HG03442 (cell line): ENCODE measurements around the gene SRRM2.

Experiments
- ATAC-seq: cut with Tn5 transposase; IDR thresholded peaks from one replicate; pipeline ENCODE4 v1.9.1; 2021; ENCODE audit warnings: mild to moderate bottlenecking, moderate library complexity; ENCODE audit not compliant: unreplicated experiment

SRRM2 gene

DNA sequence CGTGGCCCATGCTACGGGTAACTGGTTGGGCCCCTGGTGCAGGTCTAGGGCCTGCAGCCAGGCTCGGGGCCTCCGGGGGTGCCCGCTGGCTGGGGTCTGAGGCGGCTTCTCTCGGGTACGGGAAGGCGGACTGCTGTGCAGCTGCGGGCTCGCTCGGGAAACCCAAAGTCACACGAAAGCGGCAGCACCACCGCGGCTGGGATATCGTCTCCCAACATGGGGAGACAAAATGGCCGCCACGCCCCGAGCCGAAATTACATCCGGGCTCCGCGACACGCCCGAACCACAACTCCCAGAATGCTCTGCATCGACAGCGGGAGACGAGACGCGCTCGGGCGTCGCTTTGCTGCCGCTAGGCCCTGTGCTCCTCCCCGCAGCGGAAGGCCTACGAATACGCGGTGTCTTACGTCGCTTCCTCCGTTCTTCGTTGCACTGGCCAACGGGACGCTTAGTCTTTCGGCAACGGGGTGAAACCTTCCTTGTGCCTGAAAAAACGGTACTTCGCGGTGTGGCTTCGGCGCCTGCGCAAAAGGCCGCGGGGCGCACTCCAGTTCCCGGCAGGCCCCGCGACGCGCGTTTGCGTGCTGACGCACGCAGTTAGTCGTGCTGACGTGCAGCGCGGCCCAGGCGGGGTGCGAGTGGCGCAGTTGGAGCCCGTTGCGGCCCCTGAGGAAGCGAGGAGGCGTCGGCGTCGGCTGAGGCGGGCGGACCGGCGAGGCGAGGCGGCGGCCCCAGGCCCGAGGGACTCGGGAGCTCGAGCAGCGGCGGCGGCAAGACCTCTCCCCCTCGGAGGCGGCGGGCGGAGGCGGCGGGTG, at the start of gene SRRM2:
SRRM2 (plus strand) TSS at position 604 of the 815 bp plus-strand sequence. CDS start 3,727 bp downstream, outside the sequence.
- ATAC-seq, result peak; percentile 82

DNA sequence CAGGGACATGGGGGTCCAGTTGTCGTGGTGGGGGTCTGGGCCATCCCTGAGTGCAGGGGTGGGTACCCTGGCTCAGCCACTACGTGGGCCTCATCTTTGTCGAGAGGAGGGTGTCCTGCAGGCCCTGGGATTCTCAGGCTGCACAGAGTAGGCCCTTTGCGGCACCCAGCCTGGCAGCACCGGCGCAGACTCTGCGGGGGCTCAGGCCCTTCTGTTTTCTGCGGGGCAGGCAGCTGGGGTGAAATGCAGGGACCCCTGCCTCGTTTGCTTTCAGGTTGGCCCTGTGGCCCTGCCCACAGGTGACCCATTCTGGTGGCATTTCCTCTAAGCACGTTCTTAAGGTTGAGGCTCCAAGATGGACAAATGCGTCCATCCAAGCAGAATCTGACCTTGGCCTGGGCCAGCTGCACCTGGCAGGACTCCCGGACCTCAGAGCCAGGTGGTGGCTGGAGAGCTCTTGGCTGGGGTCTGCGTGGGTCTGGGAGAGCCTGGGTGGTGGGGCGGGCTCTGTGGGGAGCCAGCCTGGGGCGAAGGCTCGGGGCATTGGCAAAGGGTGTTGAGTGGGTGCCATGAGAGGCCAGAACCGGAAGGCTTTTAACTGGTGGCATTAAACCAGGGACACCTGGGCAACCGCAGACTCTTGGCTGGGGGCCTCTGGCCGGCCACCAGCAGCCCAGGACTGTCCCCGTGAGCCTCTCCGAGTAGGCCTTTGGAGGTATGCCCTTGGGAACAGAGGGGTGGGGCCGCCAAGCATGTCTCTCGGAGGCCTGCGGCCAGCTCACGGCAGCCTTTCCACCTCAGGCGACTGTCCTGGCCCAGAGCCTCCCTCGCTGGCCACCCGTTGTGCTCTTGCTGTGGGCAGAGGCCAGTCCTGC, 49.3 kb upstream of the SRRM2 start:
- ATAC-seq, result no peak

DNA sequence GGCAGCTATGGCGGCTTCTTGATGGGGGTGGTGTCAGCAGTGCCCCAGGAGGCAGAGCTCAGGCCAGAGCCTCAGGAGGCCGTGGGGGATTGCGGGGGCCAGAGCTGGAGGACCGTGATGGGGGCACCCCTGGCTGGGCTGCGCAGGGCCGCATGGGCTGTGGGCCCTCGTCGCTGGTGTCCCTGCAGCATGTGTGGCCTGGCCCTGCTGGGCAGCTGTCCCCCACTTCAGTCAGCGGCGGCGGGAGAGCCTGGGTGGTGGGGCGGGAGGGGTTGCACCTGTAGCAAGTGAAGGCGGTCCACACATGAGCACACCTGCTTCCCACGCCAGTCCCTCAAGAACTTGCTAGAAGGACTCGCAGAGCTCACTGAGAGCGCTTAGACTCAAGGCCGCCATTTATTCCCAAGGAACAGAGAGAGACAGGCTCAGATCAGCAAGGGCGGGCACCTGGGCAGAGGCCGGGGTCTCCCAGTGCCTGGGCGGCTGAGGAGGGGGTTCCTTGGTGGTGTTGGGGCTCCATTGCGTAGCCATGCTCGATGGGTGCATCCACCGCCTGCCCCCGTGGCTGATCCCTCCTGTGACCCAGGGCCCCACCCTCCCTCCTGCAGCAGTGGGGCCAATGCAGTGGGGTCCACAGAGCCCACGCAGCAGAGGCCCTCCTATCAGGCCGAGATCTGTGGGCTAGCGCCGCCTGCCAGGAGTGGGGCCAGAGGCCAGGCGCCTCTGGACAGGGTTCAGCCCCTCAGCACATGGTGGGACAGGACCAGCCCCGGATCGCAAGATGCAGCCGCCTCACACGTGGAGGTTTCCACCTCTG, 48.1 kb upstream of the SRRM2 start:
- no peak for ATAC-seq

DNA sequence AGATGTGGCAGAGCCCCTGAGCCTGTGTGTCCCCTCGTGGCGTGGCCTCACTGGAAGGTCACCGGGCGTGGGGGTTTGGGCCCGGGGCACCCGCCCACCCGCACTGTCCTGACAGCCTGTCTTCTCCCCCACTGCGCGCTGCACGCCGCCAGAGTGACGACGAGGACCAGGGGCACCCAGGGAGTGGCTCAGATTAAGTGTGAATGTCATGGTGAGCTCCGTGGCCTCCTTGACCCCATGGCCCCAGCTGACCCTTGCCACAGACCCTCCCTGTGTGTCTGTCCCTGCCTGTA, 47.5 kb upstream of the SRRM2 start:
- ATAC-seq, result no peak

DNA sequence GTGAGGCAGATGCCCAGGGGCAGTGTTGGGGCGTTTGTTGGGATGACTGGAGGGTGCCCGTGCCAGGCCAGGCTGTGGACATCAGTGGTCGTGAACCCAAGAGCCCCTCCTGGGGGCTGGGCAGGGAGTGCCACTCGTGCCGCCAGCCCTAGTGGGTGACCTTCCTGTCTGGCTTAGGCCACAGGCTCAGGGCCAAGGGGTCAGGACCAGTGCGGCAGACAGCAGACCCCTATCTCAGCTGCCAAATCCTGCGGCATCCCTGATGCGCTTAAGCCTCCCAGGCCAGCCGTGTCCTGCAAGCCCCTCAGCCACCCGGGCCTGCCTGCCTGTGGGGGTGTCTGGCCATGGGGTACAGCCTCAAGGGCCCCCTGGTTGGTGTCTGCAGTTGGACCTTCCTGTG, 47.1 kb upstream of the SRRM2 start:
- ATAC-seq, result no peak

DNA sequence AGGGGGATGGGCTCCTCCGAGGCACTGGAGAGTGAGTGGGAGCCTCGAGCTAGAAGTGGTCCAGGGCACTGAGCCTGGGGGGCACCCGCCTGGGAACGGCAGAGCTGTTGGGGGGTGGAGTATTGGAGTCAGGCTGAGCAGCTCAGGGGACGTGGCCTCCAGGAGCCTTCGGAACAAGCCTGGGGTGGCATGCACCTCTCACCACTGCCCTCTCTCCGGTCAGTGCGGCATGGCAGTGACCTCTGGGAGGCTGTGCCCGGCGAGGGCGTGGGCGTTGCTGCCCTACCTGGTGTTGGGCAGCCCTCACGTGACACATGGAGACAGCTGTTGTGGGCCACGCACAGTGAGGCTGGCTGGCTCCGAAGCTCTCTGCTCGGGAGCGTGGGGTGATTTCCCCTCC, 46.4 kb upstream of the SRRM2 start:
- ATAC-seq, result no peak

DNA sequence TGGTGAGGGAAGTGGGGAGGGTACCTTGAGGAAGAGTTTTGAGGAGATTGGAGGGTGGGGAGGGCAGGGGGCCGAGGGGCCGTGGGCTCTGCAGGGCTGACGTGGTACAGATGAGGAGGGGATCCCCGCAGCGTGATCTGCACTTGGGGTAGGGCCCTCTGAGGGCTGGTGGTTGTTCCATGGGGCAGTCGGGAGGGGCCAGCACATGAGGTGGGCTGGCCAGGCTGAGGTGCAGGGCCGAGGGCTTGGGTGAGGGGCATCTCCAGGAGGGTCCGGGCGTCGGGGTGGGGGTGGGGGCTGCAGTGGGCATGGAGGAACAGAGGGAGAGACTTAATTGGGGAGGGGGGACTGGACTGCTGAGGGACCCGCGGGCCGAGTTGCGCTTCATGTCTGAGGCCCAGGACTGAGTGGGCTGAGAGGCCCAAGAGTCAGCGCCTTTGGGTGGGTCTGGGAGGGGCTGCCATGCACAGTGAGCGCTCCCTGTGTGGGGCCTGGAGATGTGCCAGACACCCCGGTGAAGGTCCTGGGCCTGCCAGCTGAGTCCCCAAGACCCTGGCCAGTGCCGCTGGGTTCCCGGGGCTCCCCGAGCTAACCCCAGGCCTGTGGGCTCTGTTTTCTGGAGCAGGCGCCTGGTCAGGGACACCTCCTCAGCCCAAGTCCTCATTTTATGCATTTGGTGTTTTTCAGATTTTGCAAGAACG, 45.7 kb upstream of the SRRM2 start:
- ATAC-seq, result no peak

DNA sequence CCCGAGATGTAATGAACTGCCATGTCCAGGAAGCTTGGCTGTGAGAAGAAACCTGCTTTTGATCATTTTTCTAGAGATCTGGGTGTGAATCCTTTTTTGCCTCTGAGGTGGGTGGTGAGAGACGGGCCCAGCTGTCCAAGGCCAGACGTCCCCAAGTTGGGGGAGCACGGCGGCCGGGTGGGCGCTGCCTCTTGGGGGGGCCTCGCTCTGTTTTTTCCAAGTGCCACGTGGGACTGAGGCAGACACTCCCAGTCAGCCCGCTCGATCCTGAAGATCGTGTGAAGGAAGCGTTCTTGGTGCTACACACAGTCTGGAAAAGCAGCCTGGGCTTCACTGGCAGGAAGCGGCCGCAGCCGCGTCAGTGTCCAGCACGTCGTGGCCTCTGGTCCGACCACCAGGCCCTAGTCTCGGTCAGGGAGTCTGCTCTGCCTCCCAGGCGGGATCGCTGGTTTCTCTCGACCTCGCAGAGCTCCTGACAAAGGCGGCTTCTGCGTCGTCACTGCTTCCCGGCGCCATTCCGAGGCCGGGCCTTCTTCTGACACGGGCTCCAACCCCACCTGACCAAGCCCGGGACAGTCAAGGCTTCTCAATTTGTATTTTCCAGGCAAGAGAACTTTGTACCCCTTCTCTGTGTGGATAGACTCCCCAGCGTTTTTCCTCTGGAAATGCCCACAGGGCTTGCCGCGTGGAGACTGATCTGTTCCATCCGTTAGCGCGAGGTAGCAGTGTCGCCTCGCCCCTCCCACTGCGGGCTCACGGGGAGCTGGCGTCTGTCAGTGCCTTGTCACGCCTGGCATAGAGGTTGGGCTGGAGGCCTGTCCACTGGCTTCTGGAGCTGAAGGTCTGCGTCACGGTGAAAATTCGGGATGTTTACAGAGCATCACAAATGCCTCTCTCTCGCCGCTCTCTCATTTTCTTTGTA, 44.8 kb upstream of the SRRM2 start:
- ATAC-seq, result no peak

DNA sequence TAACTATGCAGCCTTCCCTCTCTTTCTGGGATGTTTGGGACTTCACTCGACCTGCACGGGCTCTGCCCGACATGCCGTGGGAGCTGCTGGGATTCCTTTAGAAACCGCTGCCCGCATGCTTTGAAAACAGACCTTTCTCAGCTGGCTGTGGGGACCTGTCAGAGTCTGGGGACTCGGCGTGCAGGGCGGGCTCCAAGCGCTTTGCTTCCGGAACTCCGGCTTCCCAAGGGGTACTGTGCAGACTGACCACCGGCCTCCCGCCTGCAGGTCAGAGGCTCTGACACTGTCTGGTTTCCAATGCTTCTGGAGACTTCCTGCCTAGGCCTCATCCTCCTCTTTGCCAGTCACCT, 44.2 kb upstream of the SRRM2 start:
- no peak for ATAC-seq

DNA sequence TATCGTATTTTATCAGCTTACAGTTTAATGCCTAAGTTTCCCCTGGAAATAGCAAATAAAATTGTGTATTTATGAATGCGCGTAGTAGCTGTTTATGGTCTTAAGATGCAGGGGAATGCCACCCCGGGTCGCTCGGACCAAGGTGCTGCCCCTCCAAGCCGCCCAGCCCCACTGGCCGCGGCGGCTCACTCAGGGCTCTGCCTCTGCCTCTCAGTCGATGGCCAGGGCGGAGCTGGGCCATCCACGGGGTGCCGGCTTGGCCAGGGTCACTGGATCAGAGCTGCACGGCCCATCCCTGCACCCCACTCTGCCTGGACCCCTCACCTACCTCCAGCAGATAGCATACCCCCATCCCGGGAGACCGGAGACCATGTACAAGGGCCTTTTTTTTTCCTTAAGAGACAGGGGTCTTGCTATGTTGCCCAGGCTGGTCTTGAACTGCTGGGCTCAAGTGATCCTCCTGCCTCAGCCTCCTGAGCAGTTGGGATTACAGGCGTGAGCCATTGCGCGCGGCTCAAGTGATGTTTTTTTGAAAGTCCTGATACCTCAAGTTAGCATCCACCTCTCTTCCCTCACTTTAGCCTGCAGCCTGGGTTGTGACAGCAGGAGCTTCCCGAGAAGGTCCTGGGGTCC, 43.4 kb upstream of the SRRM2 start:
- no peak for ATAC-seq

DNA sequence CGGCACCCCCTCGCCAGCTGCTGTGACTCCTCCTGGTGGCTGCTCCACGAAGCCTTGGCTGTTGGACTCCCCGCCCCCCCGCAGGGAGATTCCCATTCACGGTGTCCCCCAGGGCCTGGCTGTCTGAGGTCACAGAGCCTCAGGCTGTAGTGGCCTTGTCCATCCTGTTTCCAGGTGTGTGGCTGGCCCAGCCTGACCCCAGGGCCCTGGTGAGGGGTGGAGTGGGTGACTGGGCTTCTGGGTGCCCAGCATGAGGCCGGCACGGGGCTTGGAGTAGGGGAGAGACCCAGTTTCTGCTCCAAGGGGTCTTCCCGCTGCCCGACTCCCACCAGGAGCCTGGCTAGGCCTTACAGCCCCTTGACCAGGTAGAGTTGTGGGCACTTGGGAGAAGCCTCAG, 42.9 kb upstream of the SRRM2 start:
- ATAC-seq, result no peak

DNA sequence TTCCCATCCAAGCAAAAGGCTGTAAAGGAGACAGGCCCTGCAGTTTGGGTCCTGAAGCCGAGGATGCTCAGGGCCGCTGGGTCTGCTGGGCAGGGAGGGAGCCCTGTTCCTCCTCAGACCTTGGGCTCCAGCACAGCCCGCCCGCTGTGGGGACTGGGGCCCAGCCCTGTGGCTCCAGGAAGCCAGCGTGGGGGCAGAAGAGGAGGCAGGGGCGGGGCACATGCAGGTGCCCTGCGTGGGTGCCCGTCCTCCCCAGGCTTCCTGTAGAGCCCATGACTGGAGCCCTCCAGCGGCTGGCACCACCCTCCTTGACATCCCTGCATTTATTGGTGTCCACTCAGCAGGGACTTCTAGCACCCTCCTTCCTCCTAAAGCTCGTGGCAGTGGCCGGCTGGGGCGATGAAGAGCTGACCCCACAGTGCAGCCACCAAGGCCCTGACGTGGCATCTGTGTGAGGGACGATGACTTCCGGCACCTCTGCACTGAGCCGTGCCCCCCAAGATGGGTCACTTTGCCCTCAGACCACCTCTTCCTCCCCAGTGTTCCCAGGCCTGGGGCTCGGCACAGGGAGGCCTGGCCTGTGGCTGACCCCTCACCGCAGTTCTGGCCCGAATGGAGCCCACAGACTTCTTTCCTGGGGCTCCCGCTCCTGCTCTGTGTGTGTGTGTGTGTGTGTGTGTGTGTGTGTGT, 42.3 kb upstream of the SRRM2 start:
- ATAC-seq, result no peak

DNA sequence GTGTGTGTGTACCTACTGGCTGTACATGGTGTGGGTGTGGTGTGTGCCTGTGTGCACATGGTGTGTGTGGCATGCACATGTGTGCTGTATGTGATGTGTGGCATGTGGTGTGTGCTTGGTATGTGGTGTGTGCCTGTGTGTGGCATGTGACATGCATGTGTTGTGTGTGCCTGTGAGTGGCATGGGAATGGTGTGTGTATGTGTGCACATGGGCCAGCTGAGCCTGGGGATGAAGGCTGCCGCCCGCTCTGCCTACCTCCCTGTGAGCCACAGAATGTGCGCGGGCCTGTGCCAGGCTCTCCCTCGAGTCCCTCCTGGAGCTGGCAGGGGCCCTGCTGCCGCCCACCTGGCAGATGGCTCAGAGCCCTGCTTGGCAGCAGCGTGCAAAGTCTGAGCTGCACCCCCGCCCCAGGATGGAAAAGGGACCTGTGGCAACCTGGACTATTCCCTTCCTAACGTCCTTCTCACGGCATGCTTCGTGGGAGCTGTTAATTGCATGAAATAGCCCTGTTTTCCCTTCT, 41.7 kb upstream of the SRRM2 start:
- ATAC-seq, result no peak

DNA sequence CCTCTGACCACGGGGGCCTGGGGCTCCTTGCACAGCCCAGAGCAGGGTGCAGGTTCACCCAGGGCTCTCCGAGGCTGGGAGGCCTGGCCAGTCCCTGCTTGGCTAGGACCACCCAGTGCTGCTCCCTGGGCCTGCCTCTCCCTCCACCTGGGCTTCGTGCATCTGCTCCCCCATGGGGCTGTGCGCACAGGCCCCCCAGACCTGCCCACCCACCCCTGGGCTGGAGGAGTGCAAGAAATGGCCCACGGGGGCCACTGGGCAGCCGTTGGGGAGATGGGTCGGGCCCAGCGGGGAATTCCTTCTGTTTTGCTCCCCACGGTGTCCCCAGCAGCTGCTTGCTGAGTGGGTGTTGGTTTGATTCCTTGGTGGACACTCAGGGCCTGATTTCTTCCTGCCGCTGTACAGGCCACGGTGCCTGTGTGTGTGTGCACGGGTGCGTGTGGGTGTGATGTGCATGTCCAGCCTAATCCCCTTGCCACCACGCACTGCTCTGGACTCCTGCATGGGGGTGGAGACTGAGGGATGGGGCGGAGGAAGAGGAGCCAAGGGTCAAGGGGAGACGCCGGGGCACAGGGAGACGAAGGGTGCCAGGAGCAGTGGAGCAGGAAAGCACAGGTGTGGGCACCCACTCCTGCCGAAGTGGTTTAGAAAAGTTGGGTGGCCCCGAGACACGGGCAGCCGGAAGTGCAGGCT, 40.9 kb upstream of the SRRM2 start:
- ATAC-seq, result no peak

DNA sequence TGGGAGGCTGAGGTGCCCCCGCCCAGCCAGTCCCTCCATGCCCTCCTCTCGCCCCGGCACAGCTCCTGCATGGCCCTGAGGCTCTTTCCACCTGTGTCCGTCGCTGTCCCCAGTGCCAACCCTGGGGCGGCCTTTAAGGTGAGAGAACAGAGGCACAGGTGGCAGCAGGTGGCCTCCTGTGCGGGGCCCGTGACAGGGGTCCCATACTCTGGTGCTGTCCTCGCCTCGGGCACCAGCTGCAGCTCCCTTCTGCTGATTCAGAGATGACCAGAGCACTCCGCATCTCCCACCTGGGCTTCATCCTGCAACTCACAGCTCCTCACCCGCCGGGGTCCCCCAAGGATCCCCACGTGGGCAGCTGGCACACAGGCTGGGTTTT, 40.4 kb upstream of the SRRM2 start:
- ATAC-seq, result no peak

DNA sequence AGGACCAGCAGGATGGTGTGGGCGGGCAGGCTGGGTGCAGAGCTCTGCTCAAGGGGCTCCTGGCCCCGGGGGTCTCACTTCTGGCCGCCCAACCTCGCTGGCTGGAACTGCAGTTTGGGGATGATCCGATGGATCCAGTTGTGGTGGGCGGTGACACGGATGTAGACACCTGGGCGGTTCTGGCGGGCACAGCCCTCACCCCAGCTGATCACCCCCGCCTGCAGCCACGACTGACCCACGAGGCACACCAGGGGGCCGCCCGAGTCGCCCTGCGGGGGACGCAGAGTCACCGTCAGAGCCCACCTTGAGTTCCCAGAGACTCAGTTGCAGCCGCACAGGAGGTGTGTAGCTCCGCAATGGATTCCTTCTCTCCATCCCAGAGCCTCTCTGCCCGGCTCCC, 39.9 kb upstream of the SRRM2 start:
- ATAC-seq, result no peak

DNA sequence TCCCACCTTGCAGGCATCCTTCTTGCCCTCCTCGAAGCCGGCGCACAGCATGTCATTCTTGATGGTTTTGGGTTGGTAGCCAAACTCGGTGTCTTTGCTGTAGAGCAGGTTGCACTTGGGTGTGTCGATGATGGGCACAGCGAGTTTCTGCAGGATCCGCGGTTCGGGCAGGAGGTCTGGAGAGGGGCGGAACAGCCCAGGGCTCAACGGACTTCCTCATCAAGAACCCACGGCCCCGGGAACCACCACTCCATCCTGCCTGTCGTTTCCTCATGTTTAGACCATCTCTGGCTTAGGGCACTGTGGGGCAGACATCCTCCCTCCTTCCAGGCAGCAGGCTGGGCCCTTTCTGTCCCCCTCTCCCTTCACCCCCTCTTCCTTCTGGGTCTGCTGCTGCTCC, 38.9 kb upstream of the SRRM2 start:
- no peak for ATAC-seq
